ENCODE results near the gene SIM2.

The SIM2 gene

GRCh38 chr21:36698385-36698980 is 432 bp upstream of the SIM2 start:
- intact Hi-C loops (cut with DNase I) = no loop called here
- DNase-seq = peak in 1 of 10 donors; percentile 76

- intact Hi-C loops (cut with DNase I) = no loop called here
- DNase-seq = peak in 3 of 10 donors; percentile 49 to 73 (median 54)
Observed at GRCh38 chr21:36699546-36700294, 805 bp downstream of the SIM2 start.

DNA sequence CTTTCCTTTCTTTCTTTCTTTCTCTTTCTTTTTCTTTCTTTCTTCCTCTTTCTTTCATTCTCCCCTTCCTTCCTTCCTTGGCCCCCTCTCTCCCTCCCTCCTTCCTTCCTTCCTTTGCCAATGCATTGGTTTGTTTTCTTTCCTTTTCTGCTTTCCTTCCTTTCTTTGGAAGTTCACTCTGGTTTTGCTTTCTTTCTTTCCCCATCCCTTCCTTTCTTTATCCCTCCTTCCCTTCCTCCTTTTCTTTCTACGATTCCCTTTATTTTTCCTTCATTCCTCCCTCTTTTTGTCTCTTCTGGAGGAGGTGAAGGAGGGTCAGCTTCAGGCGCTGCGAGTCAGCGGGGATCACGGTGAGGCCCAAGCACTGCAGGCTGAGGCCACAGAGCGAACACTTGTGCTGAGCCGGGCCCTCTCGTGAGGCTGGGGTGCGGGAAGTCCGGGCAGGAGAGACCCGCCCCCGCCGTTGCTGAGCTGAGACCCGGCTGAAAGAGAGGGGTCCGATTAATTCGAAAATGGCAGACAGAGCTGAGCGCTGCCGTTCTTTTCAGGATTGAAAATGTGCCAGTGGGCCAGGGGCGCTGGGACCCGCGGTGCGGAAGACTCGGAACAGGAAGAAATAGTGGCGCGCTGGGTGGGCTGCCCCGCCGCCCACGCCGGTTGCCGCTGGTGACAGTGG is 1.5 kb downstream of the SIM2 start:
- intact Hi-C loops (cut with DNase I) = no loop called here
- peak in 2 of 10 donors; percentile 40 to 67 for DNase-seq

- intact Hi-C loops (cut with DNase I) = no loop called here
- DNase-seq = peak in 2 of 10 donors; percentile 59 to 73
Observed at GRCh38 chr21:36700971-36701755, 2.2 kb downstream of the SIM2 start.

- peak in 2 of 10 donors; percentile 45 to 65 for DNase-seq
- intact Hi-C loops (cut with DNase I) = no loop called here
Observed at GRCh38 chr21:36701756-36702621, 3.1 kb downstream of the SIM2 start.

GRCh38 chr21:36702622-36702968 is 3.7 kb downstream of the SIM2 start:
- intact Hi-C loops (cut with DNase I) = no loop called here
- peak in 1 of 10 donors; percentile 19 for DNase-seq

DNA sequence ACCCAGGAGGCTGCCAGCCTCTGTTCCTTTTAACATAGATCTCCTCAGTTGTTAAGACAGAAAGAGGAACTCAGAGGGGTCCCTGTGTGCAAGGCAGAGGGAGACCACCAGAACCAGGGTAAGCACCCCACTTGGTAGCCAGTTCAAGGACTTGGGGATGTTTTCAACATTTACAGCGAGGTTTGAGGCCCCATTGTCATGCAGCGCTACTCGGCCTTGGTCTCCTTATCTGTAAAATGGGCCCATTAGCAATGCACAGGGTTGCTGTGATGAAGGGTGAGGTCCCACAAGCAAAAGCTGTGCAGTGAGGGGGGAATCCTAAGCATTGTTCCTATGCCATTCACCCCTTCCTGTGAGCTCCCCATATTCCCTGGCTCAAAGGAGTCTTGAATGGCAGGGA is 4.2 kb downstream of the SIM2 start:
- intact Hi-C loops (cut with DNase I) = no loop called here

GRCh38 chr21:36703626-36704280 is 4.8 kb downstream of the SIM2 start:
- peak in 2 of 10 donors; percentile 54 to 62 for DNase-seq
- intact Hi-C loops (cut with DNase I) = no loop called here

More for the DNA sequence above, 4.2 kb downstream of the SIM2 start:
- DNase-seq = no peak

GRCh38 chr21:36704281-36704957 is 5.5 kb downstream of the SIM2 start:
- DNase-seq = peak in 2 of 10 donors; percentile 46 to 47
- intact Hi-C loops (cut with DNase I) = no loop called here

- DNase-seq = peak in 1 of 10 donors; percentile 77
Observed at GRCh38 chr21:36704958-36705678, 6.2 kb downstream of the SIM2 start.

DNA sequence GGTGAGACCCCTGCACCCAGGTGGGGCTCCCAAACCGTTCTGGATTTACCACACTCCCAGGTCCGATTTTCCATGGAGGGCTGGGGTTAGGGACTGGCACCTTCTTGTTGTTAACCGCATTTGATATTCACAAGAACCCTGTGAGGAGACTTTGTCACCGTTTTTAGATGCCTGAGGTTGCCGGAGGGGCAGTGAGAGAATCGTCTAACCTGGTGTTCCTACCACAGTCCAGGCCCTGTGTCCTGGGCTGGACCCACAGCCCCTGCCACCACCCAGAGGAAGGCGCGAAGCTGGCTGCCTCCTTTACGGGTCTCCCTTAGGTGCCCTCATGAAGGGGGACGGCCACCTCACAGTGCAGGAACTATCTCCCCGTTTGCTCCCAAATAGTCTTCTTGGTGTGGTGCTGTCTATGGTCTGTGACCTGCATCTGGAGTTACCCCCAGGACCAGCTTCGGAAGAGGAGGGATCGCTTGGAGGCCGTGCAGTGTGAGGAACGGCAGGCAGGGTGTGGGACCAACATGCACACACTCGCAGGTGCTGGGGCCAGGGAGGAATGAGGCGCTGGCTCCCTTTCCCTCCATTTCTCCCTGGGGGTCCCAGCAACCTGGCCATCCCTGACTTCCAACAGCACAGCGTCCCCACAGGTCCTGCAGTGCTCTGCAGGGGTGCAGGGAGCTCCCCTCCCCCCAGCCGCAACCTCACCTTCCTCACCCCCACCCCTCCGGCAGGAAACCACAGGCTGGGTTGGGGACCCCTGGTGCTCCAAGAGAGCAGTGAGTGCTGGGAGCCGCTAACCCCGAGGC is 7.0 kb downstream of the SIM2 start:
- intact Hi-C loops (cut with DNase I) = no loop called here
- peak in 1 of 10 donors; percentile 71 for DNase-seq

More at GRCh38 chr21:36704958-36705678, 6.2 kb downstream of the SIM2 start:
- intact Hi-C loops (cut with DNase I) = no loop called here

GRCh38 chr21:36706482-36706852 is 7.6 kb downstream of the SIM2 start:
- intact Hi-C loops (cut with DNase I) = no loop called here
- no peak for DNase-seq

DNA sequence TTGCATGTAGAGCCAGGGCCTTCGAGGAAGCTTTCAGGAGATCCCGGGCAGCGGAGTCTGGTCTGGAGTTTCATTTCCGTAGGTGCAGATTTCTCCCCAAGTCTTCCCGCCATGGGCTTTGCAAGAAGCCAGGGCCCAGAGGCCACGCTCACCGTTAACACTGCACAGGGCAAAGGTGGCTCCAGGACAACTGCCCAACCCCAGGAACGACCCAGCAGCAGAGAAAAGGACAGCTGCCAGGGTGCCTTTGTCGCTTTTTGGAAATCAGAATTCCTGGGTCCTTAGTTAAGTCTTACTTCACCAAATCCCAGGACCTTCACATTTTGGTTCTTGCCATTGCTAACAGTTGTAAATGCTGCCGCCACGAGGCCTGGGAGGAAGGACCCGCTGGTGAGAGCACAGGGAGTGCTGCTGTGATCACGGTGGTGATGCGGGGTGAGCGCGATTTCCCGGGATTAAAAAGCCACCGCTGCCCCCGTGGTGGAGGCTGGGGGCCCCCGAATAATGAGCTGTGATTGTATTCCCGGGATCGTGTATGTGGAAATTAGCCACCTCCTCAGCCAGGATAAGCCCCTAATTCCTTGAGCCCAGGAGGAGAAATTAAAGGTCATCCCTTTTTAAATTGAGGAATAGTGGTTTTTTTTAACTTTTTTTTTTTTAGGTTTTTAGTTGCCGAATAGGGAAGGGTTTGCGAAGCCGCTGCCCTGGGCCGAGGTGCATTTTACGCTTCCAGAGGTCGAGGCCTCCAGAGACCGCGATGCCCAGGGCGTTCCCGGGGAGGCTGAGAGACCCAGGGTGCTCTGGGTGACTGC is 8.2 kb downstream of the SIM2 start:
- DNase-seq = peak in 1 of 10 donors; percentile 55
- intact Hi-C loops (cut with DNase I) = no loop called here

DNA sequence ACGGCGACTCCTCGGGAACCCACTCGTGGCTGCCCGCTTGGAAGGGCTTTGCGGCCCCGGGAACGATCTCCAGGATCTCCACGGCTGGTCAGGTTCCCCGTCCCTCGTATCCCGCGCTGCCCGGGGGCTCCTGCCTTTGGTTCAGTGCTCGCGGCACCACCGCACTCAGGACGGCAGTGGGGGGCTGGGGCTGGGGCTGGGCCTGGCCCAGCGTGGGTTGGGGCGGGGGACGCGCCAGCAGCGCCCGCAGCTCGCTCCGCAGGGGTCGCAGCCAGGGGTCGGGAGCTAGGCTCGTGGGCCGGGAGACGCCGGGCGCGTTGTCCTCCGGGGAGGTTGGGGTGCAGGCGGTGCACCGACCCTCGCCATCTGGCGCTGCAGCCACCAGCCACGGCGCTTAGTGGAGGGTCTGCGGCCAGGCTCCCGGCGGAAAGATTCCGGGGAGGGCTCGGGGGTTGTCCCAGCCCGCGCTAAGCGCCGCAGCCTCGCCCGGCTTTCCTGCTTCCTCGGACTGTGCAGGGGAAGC is 8.9 kb downstream of the SIM2 start:
- DNase-seq = peak in 1 of 10 donors; percentile 72
- intact Hi-C loops (cut with DNase I) = no loop called here

- DNase-seq = peak in 1 of 10 donors; percentile 74
- intact Hi-C loops (cut with DNase I) = no loop called here
Observed at GRCh38 chr21:36708286-36709029, 9.5 kb downstream of the SIM2 start.
